ENCODE results near the gene GTF3C2.

The GTF3C2 gene

DNA sequence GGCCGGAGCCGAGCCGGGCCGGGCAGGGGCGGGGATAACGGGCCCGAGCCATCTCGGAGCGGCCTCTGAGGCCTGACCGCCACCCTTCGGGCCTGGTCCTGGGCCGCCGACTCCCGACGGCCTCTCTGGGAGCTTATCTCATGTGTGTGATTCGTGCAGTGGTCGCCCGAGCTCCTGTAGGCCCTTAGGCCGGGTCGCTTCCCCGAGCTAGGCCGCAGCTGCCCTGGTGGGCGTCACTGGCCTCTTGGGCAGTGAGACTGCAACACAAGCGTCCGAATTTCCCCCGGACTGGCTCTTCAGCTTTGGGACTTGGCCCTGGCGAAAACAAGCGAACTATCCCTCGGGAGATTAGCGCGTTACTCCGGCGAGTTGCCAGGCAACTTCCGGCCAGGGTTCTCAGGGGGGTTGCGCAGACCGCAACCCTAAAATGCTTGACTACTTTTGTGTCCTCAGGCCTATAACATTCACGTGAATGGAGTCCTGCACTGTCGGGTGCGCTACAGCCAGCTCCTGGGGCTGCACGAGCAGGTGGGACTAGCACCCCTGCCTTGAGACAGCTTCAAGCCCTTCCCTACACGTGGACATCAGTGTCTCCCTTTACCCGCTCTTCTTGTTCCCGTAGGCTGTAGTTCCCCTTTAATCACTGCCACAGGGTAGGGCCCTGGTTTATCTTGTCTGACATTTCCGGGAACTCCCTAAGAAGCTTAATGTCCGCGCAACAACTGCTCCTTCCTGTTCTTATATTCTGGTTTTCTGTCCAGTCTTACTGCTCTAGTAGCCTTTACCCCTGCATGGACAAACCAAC, 14.5 kb upstream of the GTF3C2 start:
- under 1% methylated on average over 46 of the region's 46 CpGs for WGBS (ENCODE audit: insufficient coverage)
- Histone ChIP-seq H3K9me3 (ENCODE audit: control extremely low read depth in 1 of 5, control insufficient read depth in 4 of 5, insufficient read depth in 2 of 5, low read depth in 1 of 5, low read length in 4 of 5) (no peaks in the 10 kb centered on the region), H3K27me3 (replicated peaks in 2 of 5; ENCODE audit: control insufficient read depth in 4 of 5, insufficient read depth in 5 of 5, low read length in 4 of 5) (no peaks in the 10 kb centered on the region), H3K4me1 (ENCODE audit: control extremely low read depth in 1 of 4, control insufficient read depth in 4 of 4, insufficient read depth in 4 of 4, low read length in 3 of 4) (peaks cover 14 to 35% (median 28%) of the 10 kb centered on the region in 4 experiments), H3K36me3 (ENCODE audit: control insufficient read depth in 4 of 4, insufficient read depth in 4 of 4, low read length in 3 of 4) (peaks cover 10 to 61% (median 47%) of the 10 kb centered on the region in 4 experiments), H3K27ac (ENCODE audit: insufficient read depth in 1 of 2, low read depth in 1 of 2, low read length in 2 of 2, poor library complexity in 1 of 2, severe bottlenecking in 2 of 2) (peak overlapping the region; percentile 90 to 94), H3K4me3 (ENCODE audit: control insufficient read depth in 1 of 7, extremely low read depth in 1 of 7, insufficient read depth in 4 of 7, low read depth in 2 of 7, low read length in 6 of 7) (peak overlapping the region; percentile 84 to 98 (median 96))
- ChIA-PET POLR2A (interaction anchor here (0.6 to 2.3 kb wide), 4 partner anchors 9 to 90 kb away, joined by 3 to 15 read pairs (median 5); partner anchors contain the start of genes GTF3C2, PPM1G and ZNF513), CTCF (interaction anchor here (1.2 to 2.9 kb wide), 5 partner anchors 9 to 67 kb away, joined by 3 to 11 read pairs (median 7); partner anchors contain the start of genes PPM1G and ZNF513)
- DNase-seq, result peak; percentile 38 to 70 (median 62)

DNA sequence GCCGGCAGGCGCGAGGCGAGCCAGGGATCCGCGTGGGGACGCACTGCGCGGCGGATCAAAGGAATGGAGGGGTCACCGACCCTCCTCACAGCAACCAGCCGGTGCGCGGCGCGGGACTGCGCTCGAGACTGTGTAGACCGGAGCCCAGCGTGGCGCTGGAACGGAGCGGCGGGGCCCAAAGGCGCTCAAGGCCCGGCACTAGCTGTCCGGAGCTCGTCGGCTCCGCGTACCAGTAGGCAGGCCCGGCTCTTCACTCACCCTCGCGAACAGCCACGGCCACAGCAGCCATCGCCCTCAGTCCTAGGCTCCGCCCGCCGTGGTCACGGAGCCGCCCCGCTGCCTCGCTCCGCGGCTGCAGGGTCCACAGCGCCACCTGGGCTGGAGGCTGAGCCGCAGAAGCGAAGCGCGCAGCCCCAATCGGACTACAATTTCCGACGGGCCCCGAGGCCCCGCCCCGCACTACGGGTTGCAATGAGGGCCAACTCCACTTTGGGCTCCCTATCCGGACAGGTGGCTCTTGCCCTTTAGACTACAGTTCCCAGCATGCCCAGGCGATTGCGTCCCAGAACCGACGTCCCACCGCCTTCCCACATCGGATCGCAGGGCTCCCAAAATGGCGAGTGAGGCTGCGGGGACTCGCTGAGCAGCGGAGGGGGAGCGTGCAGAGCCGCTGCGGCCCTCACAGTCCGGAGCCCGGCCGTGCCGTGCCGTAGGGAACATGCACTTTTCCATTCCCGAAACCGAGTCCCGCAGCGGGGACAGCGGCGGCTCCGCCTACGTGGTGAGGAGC, 13.7 kb upstream of the GTF3C2 start, which contains the start of the genes EIF2B4 and SNX17:
Gene EIF2B4 (minus strand): TSS at position 313 of the 790 bp plus-strand sequence. CDS start 24 bp downstream, at position 289.
Gene SNX17 (plus strand): TSS at position 591 of the 790 bp plus-strand sequence. CDS start 128 bp downstream, at position 719.
- DNase-seq, result peak; percentile 99
- peaks cover 14 to 35% (median 28%) of the 10 kb centered on the region in 4 experiments for H3K4me1 ChIP-seq (ENCODE audit: control extremely low read depth in 1 of 4, control insufficient read depth in 4 of 4, insufficient read depth in 4 of 4, low read length in 3 of 4)
- peak within 1 kb of the TSS; percentile 90 to 94 for H3K27ac ChIP-seq (ENCODE audit: insufficient read depth in 1 of 2, low read depth in 1 of 2, low read length in 2 of 2, poor library complexity in 1 of 2, severe bottlenecking in 2 of 2)
- ChIA-PET CTCF (interaction anchor here (0.8 to 2.9 kb wide), 10 partner anchors 9 to 61 kb away, joined by 3 to 11 read pairs (median 6); partner anchors contain the start of genes MPV17, PPM1G and ZNF513), POLR2A (interaction anchor here (0.7 to 2.3 kb wide), 6 partner anchors 10 to 59 kb away, joined by 3 to 15 read pairs (median 4); partner anchors contain the start of genes GTF3C2, PPM1G and ZNF513)
- H3K36me3 ChIP-seq (ENCODE audit: control insufficient read depth in 4 of 4, insufficient read depth in 4 of 4, low read length in 3 of 4), result peaks cover 10 to 58% (median 46%) of the 10 kb centered on the region in 4 experiments
- H3K9me3 ChIP-seq (ENCODE audit: control extremely low read depth in 1 of 5, control insufficient read depth in 4 of 5, insufficient read depth in 2 of 5, low read depth in 1 of 5, low read length in 4 of 5), result no peaks in the 10 kb centered on the region
- under 1% methylated on average over 82 of the region's 85 CpGs for WGBS (ENCODE audit: insufficient coverage)
- H3K4me3 ChIP-seq (ENCODE audit: control insufficient read depth in 1 of 7, extremely low read depth in 1 of 7, insufficient read depth in 4 of 7, low read depth in 2 of 7, low read length in 6 of 7), result peak within 1 kb of the TSS; percentile 84 to 98 (median 96)
- H3K27me3 ChIP-seq (replicated peaks in 2 of 5; ENCODE audit: control insufficient read depth in 4 of 5, insufficient read depth in 5 of 5, low read length in 4 of 5), result no peaks in the 10 kb centered on the region

DNA sequence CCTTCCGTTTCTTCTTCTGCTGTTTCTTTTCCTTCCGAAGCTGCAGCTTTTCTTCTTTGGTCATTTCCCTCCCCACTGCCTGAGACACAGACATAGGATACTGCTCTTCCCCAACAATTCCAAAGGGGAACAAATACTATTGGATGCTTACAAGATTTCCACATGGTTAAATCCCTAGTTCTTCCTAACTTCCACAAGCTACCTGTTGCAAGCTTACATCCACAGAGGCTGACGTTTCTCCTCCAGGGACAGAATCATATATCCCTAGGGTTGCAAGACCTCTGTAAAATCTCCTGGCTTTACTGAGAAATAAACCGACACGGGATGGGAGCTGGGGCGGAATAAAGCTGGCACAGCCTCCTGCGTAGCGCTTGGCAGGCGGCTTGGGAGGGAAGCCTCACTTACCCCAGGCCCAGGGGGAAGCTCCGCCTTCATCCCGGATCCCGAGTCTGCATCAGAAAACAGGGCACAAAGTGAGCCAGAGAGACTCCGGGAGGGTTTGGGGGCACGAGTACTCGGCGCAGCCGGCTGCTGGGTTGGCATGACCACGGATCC, 13.0 kb upstream of the GTF3C2 start:
- H3K4me1 ChIP-seq (ENCODE audit: control extremely low read depth in 1 of 4, control insufficient read depth in 4 of 4, insufficient read depth in 4 of 4, low read length in 3 of 4), result peaks cover 14 to 35% (median 28%) of the 10 kb centered on the region in 4 experiments
- H3K27me3 ChIP-seq (replicated peaks in 2 of 5; ENCODE audit: control insufficient read depth in 4 of 5, insufficient read depth in 5 of 5, low read length in 4 of 5), result no peaks in the 10 kb centered on the region
- peak overlapping the region; percentile 73 to 84 for H3K27ac ChIP-seq (ENCODE audit: insufficient read depth in 1 of 2, low read depth in 1 of 2, low read length in 2 of 2, poor library complexity in 1 of 2, severe bottlenecking in 2 of 2)
- peak overlapping the region; percentile 84 to 98 (median 96) for H3K4me3 ChIP-seq (ENCODE audit: control insufficient read depth in 1 of 7, extremely low read depth in 1 of 7, insufficient read depth in 4 of 7, low read depth in 2 of 7, low read length in 6 of 7)
- 2% methylated on average over 18 of the region's 18 CpGs for WGBS (ENCODE audit: insufficient coverage)
- H3K36me3 ChIP-seq (ENCODE audit: control insufficient read depth in 4 of 4, insufficient read depth in 4 of 4, low read length in 3 of 4), result peaks cover 10 to 55% (median 43%) of the 10 kb centered on the region in 4 experiments
- DNase-seq, result no peak
- H3K9me3 ChIP-seq (ENCODE audit: control extremely low read depth in 1 of 5, control insufficient read depth in 4 of 5, insufficient read depth in 2 of 5, low read depth in 1 of 5, low read length in 4 of 5), result no peaks in the 10 kb centered on the region
- CTCF ChIA-PET, result interaction anchor here (0.8 to 2.9 kb wide), 10 partner anchors 9 to 62 kb away, joined by 3 to 11 read pairs (median 5); partner anchors contain the start of genes GTF3C2, MPV17 and PPM1G
- POLR2A ChIA-PET, result interaction anchor here (0.7 to 1.3 kb wide), 4 partner anchors 13 to 60 kb away, joined by 3 to 10 read pairs (median 4); partner anchors contain the start of genes GTF3C2 and PPM1G

DNA sequence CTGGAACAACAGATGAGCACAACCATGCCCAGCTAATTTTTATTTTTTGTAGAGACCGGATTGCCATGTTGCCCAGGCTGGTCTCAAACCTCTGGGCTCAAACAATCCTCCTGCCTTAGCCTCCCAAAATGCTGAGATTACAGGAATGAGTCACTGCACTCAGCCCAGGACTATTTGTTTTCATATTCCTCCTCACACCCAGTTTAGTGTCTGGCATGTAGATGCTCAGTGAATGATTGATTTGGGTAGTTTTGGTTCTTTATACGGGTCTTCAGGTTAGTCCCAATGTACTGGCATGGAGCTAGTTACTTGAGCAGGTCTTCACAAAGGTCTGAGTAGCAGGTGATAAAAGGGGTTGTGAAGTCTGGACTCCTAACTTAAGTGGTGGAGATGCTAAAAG, 7.4 kb upstream of the GTF3C2 start:
- ChIA-PET CTCF (interaction anchor here (1.0 to 2.1 kb wide), 2 partner anchors 21 to 66 kb away, joined by 3 to 4 read pairs; no protein-coding TSS in a partner anchor), POLR2A (no interaction called here)
- no peak for DNase-seq
- no peak overlapping the region for H3K27ac ChIP-seq (ENCODE audit: insufficient read depth in 1 of 2, low read depth in 1 of 2, low read length in 2 of 2, poor library complexity in 1 of 2, severe bottlenecking in 2 of 2)
- peaks cover 6 to 47% (median 39%) of the 10 kb centered on the region in 4 experiments for H3K36me3 ChIP-seq (ENCODE audit: control insufficient read depth in 4 of 4, insufficient read depth in 4 of 4, low read length in 3 of 4)
- WGBS (ENCODE audit: insufficient coverage), result 100% methylated on average over 2 of the region's 2 CpGs
- no peaks in the 10 kb centered on the region for H3K27me3 ChIP-seq (replicated peaks in 2 of 5; ENCODE audit: control insufficient read depth in 4 of 5, insufficient read depth in 5 of 5, low read length in 4 of 5)
- H3K9me3 ChIP-seq (ENCODE audit: control extremely low read depth in 1 of 5, control insufficient read depth in 4 of 5, insufficient read depth in 2 of 5, low read depth in 1 of 5, low read length in 4 of 5), result no peaks in the 10 kb centered on the region
- peaks cover 0 to 6% (median 4%) of the 10 kb centered on the region in 4 experiments for H3K4me1 ChIP-seq (ENCODE audit: control extremely low read depth in 1 of 4, control insufficient read depth in 4 of 4, insufficient read depth in 4 of 4, low read length in 3 of 4)
- H3K4me3 ChIP-seq (ENCODE audit: control insufficient read depth in 1 of 7, extremely low read depth in 1 of 7, insufficient read depth in 4 of 7, low read depth in 2 of 7, low read length in 6 of 7), result no peak overlapping the region

DNA sequence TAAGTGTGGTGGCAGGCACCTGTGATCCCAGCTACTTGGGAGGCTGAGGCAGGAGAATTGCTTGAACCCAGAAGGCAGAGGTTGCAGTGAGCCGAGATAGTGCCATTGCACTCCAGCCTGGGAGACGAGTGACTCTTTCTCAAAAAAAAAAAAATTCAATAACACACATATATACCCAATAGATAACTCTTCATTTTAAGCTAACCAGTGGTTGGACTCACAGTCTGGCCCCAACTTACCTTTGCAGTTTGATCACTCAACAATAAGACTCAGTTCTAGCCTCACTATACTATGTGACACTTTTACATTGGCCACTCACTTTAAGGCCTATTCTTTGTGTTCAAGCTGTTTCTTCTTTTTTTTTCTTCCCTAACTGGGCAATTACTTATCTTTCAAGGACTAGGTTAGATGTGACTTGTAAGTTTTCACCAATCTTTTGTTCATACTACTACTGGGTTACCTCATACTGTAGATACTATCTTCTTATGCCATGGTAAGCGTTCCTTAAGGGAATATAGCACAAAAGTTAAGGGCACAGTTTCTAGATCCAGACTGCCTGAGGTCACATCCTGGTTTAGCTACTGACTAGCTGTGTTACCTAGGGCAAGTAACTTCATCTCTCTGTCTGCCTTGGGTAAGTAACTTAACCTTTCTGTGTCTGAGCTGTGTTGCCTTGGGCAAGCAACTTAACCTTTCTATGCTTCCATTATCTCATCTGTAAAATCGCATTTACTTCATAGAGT, 6.3 kb upstream of the GTF3C2 start:
- ChIA-PET CTCF (interaction anchor here (1.3 to 2.1 kb wide), 2 partner anchors 12 to 67 kb away, joined by 4 to 7 read pairs; no protein-coding TSS in a partner anchor), POLR2A (interaction anchor here (0.7 kb wide), 1 partner anchor 276 kb away, joined by 3 read pairs; the partner anchor contains the start of gene KHK)
- Histone ChIP-seq H3K27ac (ENCODE audit: insufficient read depth in 1 of 2, low read depth in 1 of 2, low read length in 2 of 2, poor library complexity in 1 of 2, severe bottlenecking in 2 of 2) (no peak overlapping the region), H3K36me3 (ENCODE audit: control insufficient read depth in 4 of 4, insufficient read depth in 4 of 4, low read length in 3 of 4) (peaks cover 3 to 38% (median 32%) of the 10 kb centered on the region in 4 experiments), H3K27me3 (replicated peaks in 2 of 5; ENCODE audit: control insufficient read depth in 4 of 5, insufficient read depth in 5 of 5, low read length in 4 of 5) (no peaks in the 10 kb centered on the region), H3K4me1 (ENCODE audit: control extremely low read depth in 1 of 4, control insufficient read depth in 4 of 4, insufficient read depth in 4 of 4, low read length in 3 of 4) (peaks cover 2 to 8% (median 6%) of the 10 kb centered on the region in 4 experiments), H3K9me3 (ENCODE audit: control extremely low read depth in 1 of 5, control insufficient read depth in 4 of 5, insufficient read depth in 2 of 5, low read depth in 1 of 5, low read length in 4 of 5) (no peaks in the 10 kb centered on the region), H3K4me3 (ENCODE audit: control insufficient read depth in 1 of 7, extremely low read depth in 1 of 7, insufficient read depth in 4 of 7, low read depth in 2 of 7, low read length in 6 of 7) (no peak overlapping the region)
- whole genome bisulfite sequencing (ENCODE audit: insufficient coverage), result 100% methylated on average over 3 of the region's 4 CpGs
- DNase-seq, result no peak

Measured in common myeloid progenitor, CD34-positive (primary cell).